GM18870 (cell line): ENCODE data around the gene ZBTB20.
A peak's percentile ranks its signal among the peaks of the same experiment; 100 is the strongest.

Experiments used
- ATAC-seq: cut with Tn5 transposase; IDR thresholded peaks from one replicate; pipeline ENCODE4 v1.9.1; 2021; ENCODE audit warnings: moderate library complexity; ENCODE audit not compliant: unreplicated experiment

Gene ZBTB20

GRCh38 chr3:114877378-114878113, 269.5 kb downstream of the ZBTB20 start:
- ATAC-seq, result no peak

- ATAC-seq, result no peak
Measured at GRCh38 chr3:114874522-114874971, 272.5 kb downstream of the ZBTB20 start.

- ATAC-seq, result no peak
Measured at GRCh38 chr3:114873591-114873990, 273.5 kb downstream of the ZBTB20 start.

- no peak for ATAC-seq
Measured at GRCh38 chr3:114872588-114872987, 274.5 kb downstream of the ZBTB20 start.

GRCh38 chr3:114872050-114872449, 275.0 kb downstream of the ZBTB20 start:
- ATAC-seq, result no peak

- ATAC-seq, result no peak
Measured at GRCh38 chr3:114867835-114868503, 279.1 kb downstream of the ZBTB20 start.

GRCh38 chr3:114867359-114867758, 279.7 kb downstream of the ZBTB20 start:
- no peak for ATAC-seq

- no peak for ATAC-seq
Measured at GRCh38 chr3:114866430-114866829, 280.7 kb downstream of the ZBTB20 start.

GRCh38 chr3:114864970-114865369, 282.1 kb downstream of the ZBTB20 start:
- ATAC-seq, result no peak

GRCh38 chr3:114863848-114864247, 283.2 kb downstream of the ZBTB20 start:
- no peak for ATAC-seq

GRCh38 chr3:114861666-114862065, 285.4 kb downstream of the ZBTB20 start:
- no peak for ATAC-seq

GRCh38 chr3:114860531-114860930, 286.6 kb downstream of the ZBTB20 start:
- ATAC-seq, result no peak

- ATAC-seq, result no peak
Measured at GRCh38 chr3:114858329-114858728, 288.8 kb downstream of the ZBTB20 start.

GRCh38 chr3:114857299-114857701, 289.8 kb downstream of the ZBTB20 start:
- no peak for ATAC-seq

- ATAC-seq, result no peak
Measured at GRCh38 chr3:114856835-114857234, 290.3 kb downstream of the ZBTB20 start.

GRCh38 chr3:114855839-114856238, 291.2 kb downstream of the ZBTB20 start:
- ATAC-seq, result peak; percentile 67

GRCh38 chr3:114852966-114853365, 294.1 kb downstream of the ZBTB20 start:
- ATAC-seq, result no peak

GRCh38 chr3:114850898-114851297, 296.2 kb downstream of the ZBTB20 start:
- ATAC-seq, result no peak

- ATAC-seq, result no peak
Measured at GRCh38 chr3:114848643-114849350, 298.3 kb downstream of the ZBTB20 start.

- no peak for ATAC-seq
Measured at GRCh38 chr3:114848082-114848481, 299.0 kb downstream of the ZBTB20 start.

GRCh38 chr3:114847564-114847963, 299.5 kb downstream of the ZBTB20 start:
- no peak for ATAC-seq

- ATAC-seq, result no peak
Measured at GRCh38 chr3:114846779-114847178, 300.3 kb downstream of the ZBTB20 start.
